Gastroesophageal sphincter (tissue), 3 donors: ENCODE measurements around the gene TMEM214.

ENCODE experiments used
- EP300 ChIP-seq: sonication (generic); formaldehyde crosslinking; IDR thresholded peaks from one replicate; pipeline ENCODE4 v1.6.1; 2017; ENCODE audit warnings: antibody characterized with exemption, mild to moderate bottlenecking
- POLR2A ChIP-seq, 2 donors: fragments of 450-650 bp; IDR thresholded peaks; one replicate each; pipeline ENCODE4 v1.6.1; 2017; ENCODE audit warnings: antibody characterized with exemption in 2 of 2, mild to moderate bottlenecking in 2 of 2, moderate library complexity in 1 of 2
- POLR2AphosphoS5 ChIP-seq: sonication (generic); formaldehyde crosslinking; IDR thresholded peaks from one replicate; pipeline ENCODE4 v1.6.1; 2017; ENCODE audit warnings: antibody characterized with exemption
- TF ChIP-seq, protein P1 (sequence below), 4 experiments: fragments of 200-600 bp in 2 of 4; fragments of 450-650 bp in 2 of 4; sonication (generic) in 1 of 4; IDR thresholded peaks; one replicate each; pipeline ENCODE4 v1.5.1; 2017 to 2019; ENCODE audit warnings: antibody characterized with exemption in 4 of 4, mild to moderate bottlenecking in 2 of 4, moderate library complexity in 2 of 4

DNA sequence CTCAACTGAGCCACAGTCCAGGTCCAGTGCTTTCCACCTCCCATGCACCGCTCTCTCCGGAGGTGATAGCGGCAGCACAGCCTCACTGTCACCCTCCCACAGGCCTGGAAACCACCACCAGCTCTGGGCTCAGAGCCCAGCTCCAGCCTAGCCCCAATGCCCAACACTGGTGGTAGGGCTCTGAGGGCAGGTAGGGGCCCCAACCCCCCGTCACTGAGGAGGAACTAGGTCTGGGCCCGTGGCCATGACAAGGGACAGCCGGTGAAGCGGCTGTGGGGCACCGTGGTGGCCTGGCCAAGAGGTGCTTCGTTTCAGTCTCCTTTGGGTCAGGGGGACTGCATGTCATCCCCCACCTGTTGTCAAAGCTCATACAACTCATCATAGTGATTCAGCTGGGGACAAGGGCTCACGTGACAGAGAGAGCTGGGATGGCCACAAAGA, 5.5 kb upstream of the TMEM214 start:
- TF ChIP-seq POLR2A (IDR thresholded peaks at IDR 0.05) (no peak), POLR2AphosphoS5 (no peak), EP300 (no peak)
- TF ChIP-seq, protein P1, sequence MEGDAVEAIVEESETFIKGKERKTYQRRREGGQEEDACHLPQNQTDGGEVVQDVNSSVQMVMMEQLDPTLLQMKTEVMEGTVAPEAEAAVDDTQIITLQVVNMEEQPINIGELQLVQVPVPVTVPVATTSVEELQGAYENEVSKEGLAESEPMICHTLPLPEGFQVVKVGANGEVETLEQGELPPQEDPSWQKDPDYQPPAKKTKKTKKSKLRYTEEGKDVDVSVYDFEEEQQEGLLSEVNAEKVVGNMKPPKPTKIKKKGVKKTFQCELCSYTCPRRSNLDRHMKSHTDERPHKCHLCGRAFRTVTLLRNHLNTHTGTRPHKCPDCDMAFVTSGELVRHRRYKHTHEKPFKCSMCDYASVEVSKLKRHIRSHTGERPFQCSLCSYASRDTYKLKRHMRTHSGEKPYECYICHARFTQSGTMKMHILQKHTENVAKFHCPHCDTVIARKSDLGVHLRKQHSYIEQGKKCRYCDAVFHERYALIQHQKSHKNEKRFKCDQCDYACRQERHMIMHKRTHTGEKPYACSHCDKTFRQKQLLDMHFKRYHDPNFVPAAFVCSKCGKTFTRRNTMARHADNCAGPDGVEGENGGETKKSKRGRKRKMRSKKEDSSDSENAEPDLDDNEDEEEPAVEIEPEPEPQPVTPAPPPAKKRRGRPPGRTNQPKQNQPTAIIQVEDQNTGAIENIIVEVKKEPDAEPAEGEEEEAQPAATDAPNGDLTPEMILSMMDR (IDR thresholded peaks at IDR 0.05): no peak
